ENCODE data around the gene LRP5. TPM values are rescaled to one million over a fixed set of nuclear protein-coding genes. Genes with fewer than 3 reads are reported as not detected.

The LRP5 gene
- total RNA-seq, 1 donor from 2014 or later, result 29.5 TPM

DNA sequence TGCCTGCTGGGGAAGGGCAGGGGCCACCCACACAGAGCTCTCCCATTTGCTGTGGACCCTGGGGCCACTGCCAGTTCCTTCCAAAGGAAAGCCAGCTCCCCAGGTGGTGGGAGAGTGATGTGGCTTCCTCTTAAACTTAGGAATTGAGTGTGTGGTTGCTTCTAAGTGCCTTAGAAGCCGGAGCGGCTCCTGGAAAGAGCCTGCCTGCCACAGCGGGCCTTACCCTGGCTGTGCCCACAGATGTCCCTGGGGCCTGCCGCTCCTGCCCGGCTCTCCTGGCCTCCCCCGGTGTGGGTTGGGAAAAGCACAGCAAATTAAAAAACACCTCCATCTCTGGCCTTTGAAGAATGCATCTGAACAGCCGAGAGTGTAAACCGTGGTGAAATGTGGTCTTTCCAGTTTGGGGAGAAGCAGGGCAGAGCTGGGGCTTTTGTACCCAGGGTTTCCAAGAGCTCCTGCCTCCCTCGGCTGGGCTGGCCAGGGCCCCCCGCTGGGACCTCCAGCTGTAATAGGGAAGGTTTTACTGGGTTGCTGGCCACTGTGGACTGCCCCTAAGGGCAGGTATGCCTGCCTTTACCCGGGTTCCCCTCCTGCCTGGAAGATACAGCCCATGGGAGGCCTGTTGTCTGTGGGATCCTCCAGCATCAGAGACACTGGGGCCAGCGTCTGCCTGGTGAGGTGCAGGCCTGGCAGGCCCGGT, 30.2 kb downstream of the LRP5 start:
- intact Hi-C loops (cut with micrococcal nuclease), result loop anchor here (5.0 kb wide), 1 partner anchor 40 kb away; no protein-coding TSS in a partner anchor

DNA sequence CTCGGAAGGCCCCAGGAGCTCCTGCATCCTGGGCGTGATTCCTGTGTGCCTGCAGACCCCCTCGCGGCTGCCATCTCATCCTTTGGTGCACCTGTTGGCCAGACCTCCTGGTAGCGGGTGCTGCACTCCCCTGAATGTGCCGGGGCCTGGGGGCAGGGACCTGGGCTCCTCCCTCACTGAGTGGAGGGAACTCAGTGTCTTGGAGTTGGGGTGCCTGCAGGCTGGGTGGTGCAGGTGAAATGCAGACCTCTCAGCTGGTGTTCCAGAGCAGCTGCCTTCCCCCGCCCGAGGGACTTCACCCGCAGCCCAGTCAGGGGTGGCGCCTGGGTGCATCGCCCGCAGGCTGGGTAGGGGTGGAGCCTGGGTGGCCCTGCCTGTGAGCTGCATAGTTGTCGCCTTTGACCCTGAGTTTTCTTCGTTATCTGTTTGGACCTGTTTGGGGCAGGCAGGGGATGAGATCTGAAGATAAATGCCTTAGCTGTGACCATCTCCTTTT, 31.4 kb downstream of the LRP5 start:
- intact Hi-C loops (cut with micrococcal nuclease), result loop anchor here (5.0 kb wide), 1 partner anchor 38 kb away; no protein-coding TSS in a partner anchor

DNA sequence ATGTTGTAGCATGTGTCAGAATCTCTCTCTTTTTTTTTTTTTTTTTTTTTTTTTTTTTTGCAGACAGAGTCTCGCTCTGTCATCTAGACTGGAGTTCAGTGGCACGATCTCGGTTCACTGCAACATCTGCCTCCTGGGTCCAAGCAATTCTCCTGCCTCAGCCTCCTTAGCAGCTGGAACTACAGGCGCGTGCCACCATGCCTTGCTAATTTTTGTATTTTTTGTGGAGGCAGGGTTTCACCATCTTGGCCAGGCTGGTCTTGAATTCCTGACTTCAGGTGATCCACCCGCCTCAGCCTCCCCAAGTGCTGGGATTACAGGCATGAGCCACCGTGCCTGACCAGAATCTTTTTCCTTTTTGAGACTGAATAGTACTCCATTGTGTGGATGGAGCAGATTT, 32.4 kb downstream of the LRP5 start:
- intact Hi-C loops (cut with micrococcal nuclease), result loop anchor here (5.0 kb wide), 1 partner anchor 37 kb away; no protein-coding TSS in a partner anchor

DNA sequence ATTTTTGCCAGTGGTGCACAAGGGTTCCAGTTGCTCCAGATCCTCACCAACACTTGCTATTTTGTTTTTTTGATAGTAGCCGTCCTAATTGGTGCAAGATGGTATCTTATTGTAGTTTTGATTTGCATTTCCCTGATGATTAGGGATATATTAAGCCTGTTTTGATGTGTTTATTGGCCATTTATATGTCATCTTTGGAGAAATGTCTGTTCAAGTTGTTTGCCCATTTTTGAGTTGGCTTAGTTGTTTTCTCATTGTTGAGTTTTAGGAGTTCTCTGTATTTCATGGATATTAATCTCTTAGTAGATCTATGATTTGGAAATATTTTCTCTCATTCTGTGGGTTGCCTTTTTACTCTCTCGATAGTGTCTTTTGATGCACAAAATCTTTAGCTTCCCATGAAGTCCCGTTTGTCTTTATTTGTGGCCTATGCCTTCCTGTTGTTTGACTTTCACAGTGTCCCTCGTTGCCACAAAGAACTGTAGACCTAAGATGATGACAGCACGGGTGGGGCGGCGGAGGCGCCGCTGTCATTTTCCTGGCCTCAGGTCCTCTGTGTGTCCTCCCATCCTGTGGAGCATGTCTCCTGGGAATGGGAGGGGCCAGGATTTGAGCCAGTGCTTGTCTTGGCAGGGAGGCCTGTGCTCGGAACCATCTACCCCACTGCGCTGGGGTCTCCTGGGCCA, 33.5 kb downstream of the LRP5 start:
- intact Hi-C loops (cut with micrococcal nuclease), result no loop called here

DNA sequence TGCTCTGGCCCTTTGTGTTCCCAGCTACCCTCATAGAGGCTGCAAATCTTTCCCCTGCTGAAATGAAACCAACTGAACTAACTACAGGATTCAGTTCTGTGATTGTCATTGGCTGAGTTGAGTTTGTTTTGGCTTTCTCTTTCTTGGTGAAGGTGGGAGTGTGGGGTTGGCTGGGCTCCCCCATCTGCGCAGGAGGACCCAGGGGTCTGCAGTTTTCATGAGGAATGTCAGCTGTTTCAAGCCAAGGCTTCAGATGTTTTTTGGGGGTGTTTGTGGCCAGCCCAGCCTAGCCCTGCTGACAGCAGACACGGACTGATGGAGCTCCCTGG, 34.0 kb downstream of the LRP5 start:
- intact Hi-C loops (cut with micrococcal nuclease), result no loop called here

DNA sequence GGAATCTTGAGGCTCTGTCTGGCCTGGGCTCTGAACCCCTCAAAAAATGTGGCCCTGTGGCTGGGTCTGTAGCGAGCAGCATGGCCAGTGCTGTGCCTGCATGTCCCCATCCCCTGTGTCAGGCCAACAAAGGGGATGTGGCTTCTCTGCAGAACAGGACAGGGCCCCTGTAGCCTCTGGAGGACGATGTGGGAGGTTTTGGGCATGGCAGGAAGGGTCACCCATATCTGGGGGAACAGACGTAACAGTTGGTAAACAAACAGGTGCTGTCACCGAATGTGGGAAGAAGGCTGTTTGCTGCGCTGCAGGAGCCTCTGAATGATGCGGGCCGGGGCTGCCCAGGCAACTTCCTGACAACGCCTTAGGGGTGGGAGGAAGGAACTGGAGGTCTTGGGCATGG, 35.0 kb downstream of the LRP5 start:
- intact Hi-C loops (cut with micrococcal nuclease), result no loop called here

DNA sequence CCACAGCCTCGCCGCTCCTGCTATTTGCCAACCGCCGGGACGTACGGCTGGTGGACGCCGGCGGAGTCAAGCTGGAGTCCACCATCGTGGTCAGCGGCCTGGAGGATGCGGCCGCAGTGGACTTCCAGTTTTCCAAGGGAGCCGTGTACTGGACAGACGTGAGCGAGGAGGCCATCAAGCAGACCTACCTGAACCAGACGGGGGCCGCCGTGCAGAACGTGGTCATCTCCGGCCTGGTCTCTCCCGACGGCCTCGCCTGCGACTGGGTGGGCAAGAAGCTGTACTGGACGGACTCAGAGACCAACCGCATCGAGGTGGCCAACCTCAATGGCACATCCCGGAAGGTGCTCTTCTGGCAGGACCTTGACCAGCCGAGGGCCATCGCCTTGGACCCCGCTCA, 35.5 kb downstream of the LRP5 start:
- intact Hi-C loops (cut with micrococcal nuclease), result no loop called here

DNA sequence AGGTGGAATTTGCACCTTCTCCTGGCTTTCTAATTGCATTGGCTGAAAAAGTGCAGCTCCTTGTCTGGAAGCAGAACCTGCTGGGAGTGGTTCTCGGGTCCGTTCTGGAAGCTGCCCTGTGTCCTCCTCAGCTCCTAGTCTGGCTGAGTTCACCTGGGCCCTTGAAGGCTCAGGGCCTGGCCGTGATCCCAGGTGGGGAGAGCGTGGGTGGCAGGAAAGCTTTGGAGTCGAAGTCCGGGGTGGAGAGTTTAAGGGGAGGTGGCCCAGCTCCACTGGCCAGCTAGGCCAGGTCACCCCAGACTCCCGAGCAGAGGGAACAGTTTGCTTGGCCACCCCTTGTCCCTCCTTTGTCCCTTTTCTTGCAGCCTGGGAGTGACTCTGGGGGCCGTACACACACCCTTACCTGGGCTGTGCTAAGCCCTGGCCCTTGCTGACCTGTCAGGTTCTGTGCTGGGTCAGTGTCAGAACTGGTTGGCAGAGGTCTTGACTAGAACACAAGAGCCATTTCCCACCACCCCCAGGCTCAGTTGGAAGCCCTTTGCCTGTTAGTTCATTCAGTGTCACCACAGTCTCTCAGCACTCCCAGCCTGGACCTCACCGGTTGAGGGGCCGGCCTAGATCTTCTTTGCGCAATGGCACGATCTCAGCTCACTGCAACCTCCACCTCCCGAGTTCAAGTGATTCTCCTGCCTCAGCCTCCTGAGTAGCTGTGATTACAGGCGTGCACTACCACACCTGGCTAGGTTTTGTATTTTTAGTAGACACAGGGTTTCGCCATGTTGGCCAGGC, 37.3 kb downstream of the LRP5 start:
- intact Hi-C loops (cut with micrococcal nuclease), result no loop called here

DNA sequence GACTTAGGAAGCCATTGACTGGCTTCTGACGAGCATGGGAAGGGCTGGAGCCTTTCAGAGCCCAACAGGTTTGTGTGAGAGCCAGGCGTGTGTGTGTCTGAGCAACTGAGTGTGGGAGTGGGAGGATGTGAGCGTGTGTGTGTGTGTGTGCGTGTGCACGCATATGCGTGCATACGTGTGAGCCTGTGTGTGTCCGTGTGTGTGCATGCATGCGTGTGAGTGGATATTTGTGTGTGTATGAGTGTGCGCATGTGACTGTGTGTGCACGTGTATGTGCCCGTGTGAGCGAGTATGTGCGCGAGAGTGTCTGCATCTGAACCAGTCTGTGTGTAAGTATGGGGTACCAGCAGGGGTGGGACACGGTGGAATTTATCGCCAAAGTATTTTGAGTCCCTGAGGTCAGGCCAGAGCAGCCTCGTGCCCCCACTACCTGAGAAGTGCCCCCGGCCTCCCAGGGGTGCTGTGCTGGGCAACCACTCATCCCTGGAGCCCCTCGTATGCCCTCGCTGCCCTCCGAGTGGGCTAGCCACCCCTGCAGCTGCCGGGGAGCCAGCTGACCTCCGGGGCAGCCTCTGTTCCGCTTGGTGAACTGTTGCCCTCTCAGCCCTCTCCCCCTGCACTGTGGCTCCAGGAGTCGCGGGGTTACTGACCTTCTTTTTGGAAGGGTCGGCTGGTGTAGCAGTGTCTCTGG, 38.5 kb downstream of the LRP5 start:
- intact Hi-C loops (cut with micrococcal nuclease), result no loop called here

DNA sequence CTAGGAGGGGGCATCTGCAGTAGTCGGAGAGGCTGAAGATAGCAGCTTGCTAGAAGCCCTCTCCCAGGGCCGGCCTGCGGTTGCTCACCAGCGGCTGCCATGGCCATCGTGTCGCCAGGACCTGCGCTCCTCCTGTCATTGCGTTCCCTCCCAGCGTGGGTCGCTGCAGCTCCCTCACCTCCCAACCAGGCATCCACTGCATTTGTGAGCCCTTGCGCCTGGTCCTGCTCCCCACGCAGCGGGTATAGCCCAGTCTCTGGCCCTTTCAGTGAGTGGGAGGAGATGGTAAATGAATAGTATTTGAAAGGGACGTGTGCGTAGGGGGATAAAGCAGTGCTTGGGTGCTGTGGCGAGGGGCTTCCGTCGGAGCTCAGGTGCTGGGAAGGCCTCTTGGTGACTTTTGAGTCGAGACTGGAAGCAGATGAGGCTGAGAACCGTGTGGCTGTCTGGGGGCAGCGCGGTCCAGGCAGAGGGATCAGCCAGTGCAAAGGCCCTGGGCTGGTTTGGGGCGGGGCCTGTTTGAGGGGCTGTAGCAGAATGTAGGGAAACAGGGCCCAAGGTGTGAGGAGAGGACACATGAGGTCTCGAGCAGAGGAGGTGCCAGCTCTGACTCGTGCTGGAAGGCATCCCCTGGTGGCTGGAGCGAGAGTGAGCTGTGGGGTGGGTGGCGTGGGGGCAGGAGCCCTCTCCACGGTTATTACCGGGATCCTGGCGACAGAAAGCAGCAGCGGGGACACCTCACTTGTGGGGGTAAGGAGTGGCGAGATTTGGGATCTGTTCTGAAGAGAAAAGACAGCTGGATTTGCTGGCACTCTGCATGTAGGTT, 39.3 kb downstream of the LRP5 start:
- intact Hi-C loops (cut with micrococcal nuclease), result no loop called here

DNA sequence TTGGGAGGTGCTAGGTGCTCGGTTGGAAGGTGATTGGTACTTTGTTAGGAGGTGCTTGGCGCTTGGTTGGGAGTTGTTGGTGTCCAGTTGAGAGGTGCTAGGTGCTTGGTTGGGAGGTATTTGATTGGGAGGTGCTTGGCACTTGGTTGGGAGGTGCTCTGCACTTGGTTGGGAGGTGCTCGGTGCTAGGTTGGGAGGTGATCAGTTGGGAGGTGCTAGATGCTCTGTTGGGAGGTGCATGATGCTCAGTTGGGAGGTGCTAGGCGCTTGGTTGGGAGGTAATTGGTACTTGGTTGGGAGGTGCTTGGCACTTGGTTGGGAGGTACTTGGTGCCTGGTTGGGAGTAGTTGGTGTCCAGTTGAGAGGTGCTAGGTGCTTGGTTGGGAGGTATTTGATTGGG, 40.2 kb downstream of the LRP5 start:
- intact Hi-C loops (cut with micrococcal nuclease), result no loop called here

DNA sequence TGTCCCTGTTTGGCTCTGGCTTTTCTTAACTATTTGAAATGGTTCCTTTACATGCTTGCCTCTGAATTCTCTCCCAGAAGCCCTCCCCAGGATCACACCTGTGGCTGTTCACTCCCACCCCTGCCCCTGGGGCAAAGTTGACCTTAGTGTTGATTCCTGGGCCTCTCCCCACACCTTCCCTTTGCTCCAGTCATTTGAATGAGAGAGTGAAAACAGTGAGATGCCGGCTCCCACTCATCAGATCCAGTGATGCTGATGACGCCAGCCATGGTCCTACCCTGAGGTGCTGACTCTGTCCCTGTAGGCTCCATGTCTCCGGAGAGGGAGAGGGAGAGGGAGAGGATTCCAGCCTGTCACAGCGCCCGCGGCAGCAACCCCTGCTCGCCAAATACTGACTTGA, 40.7 kb downstream of the LRP5 start:
- intact Hi-C loops (cut with micrococcal nuclease), result no loop called here

DNA sequence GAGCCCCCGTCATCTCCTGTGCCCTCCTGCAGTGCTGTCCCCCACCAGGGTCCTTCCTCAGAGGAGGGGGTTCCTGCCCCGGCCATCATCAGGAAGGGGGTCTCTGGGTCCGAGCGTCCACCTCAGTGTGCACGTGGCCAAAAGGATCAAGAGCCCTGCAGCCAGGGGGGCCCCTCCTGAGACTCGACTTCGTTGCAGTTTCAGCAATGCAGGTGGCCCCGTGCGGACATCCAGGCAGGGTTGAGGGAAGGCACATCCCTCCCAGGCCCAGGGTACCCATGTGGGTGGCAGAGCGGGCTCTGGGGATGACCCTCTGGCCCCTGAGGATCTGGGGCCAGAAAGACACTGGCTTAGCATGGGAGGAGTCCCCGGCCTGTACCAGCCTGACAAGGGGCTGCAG, 41.3 kb downstream of the LRP5 start:
- intact Hi-C loops (cut with micrococcal nuclease), result no loop called here

DNA sequence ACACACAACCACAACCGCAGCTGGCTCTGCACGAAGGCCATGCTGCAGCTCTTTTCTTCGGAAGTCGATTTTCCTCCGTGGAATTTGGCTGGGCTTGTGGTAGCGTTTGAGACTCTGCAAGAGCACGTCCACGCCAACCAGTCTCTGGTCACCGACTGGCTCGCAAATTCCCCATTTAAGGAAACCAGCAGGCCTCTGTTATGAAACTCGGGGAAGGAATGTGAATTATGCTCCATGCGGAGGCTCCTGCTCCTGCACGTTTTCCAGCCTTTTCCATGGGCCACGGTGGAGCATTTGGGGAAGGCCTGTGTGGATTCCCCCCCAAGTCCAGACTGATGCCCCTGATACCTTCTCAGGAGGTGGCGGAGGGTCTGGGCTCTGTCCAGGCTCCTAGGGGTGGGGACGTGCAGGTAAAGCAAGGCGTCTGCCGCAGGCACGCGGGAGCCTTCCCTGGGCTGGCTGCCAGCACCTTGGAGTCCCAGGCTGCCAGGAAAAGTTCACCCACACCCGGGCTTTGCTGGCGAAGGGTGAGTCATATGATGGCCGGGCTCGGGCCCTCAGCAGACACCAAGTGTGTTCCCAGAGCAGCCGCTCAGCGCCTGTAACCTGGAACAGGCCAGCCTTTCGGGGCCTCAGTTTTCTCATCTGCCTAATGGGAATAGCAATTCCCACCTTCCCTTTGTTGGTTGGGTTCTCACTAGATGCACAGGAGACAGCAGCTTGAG, 41.9 kb downstream of the LRP5 start:
- intact Hi-C loops (cut with micrococcal nuclease), result no loop called here

DNA sequence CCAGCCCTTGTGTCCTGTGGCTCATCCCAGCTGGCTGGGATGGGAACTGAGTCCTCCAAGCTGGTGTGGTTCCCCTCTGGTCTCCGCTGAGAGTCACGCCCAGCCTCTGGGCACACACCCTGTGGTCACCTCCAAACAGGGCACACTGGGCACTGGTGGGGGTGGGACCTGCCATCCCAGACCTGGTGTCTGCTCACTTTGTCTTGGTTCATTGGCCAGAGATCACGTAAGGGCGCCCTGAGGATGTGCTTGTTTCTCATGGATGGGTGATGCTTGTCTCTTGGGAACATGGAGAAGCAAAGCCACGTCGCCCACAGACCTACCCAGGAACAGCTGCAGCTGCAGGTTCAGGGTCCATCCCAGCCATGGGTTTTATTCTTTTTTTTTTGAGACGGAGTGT, 43.1 kb downstream of the LRP5 start:
- intact Hi-C loops (cut with micrococcal nuclease), result no loop called here

DNA sequence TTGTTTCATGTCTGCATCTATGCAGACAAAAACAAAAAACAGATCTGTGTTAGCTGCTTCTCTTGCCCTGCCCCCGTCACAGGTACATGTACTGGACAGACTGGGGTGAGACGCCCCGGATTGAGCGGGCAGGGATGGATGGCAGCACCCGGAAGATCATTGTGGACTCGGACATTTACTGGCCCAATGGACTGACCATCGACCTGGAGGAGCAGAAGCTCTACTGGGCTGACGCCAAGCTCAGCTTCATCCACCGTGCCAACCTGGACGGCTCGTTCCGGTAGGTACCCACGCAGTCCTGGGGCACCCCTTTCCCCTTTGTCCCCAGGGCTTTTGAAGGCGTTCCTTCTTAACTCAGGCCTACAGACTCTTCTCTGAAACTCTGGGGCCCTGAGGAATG, 45.2 kb downstream of the LRP5 start:
- intact Hi-C loops (cut with micrococcal nuclease), result no loop called here

DNA sequence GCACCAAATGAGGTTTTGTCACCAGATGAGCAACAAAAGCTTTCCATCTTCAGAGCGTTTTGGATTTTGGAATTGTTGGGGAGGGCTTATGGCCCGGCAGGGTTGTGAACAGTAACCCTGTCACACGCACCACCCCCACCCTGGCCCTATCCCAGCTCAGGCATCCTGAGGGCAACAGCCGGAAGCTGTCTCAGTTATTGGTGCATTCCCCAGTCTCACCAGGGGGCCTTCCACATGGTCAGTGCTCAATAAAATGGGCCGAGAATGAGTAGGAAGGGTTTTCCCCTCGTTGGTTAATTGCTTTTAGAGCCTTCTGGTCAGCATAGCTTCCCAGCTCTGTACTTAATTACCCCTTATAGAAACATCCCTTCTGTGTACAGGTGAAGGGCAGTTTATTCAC, 46.0 kb downstream of the LRP5 start:
- intact Hi-C loops (cut with micrococcal nuclease), result no loop called here

DNA sequence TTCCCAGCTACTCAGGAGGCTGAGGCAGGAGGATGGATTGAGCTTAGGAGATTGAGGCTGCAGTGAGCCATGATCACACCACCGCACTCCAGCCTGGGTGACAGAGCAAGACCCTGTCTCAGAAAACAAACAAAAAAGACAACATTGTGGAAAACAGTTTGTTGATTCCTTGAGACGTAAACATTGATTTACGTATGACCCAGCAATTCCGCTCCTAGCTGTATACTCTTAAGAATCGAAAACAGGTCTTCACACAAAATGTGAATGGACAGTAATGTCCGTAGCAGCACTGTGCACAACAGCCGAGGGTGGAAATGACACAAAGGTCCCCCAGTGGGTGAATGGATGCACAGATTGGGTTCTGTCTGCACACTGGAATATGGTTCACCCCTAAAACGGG, 49.3 kb downstream of the LRP5 start:
- intact Hi-C loops (cut with micrococcal nuclease), result no loop called here

DNA sequence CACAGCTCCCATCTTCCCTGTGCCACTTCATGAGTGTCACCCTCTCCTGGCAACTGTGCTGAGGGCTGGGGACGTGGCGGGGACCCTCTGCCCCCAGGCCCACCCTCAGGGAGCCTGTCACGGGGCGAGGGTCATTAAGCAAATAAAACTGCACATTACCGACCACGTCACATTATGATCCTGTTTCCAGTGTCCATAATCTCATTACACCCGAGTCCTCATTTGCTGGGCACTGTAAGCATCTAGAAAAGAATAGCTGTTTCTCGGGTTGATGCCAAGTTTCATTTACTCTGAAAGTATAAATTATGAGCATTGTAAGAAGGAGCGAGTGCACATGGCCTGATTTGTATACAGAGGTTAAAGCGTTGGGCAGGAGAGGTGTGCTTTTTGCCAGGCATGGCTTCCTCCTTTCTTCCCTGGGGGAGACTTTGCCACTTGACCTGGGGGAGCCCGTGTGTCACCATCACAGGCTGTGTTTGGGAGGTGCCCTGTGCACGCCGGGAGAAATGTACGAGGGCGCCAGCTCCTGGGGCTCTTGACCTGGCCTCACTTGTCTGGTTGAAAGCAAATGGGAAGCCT, 50.5 kb downstream of the LRP5 start:
- intact Hi-C loops (cut with micrococcal nuclease), result no loop called here

DNA sequence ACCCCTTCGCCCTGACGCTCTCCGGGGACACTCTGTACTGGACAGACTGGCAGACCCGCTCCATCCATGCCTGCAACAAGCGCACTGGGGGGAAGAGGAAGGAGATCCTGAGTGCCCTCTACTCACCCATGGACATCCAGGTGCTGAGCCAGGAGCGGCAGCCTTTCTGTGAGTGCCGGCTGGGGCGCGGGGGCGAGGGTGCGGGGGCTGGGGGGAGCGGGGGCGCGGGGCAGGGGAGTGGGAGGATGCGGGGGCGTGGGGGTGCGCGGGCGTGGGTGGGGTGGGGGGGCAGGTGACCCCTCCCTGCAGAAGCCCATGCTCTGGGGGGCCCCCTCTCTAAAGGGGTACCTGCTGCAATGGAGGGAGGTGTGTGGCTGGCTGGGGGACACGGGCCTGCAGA, 51.4 kb downstream of the LRP5 start:
- intact Hi-C loops (cut with micrococcal nuclease), result no loop called here
